HepG2 (cell line): ENCODE results near the gene ORC4. TPM values are rescaled to one million over a fixed set of nuclear protein-coding genes. Genes with fewer than 3 reads are reported as not detected.

Source experiments
- AHR ChIP-seq: IDR thresholded peaks from 2 replicates; pipeline ENCODE4 v1.6.1; 2018; ENCODE audit warnings: missing genetic modification reagents, missing compliant biosample characterization
- EP300 ChIP-seq, 3 experiments: sonication (generic) in 1 of 3; formaldehyde crosslinking in 1 of 3; IDR thresholded peaks; 2 replicates each; pipeline versions ENCODE4 v1.5.1 to v1.6.1; 2011 to 2020; ENCODE audit warnings: low read depth in 2 of 3, low read length in 2 of 3, borderline replicate concordance in 1 of 3, improper control_type of control experiment in 1 of 3, mild to moderate bottlenecking in 1 of 3, missing genetic modification reagents in 1 of 3, moderate library complexity in 1 of 3
- FOXO4 ChIP-seq: sonication (generic); formaldehyde crosslinking; conservative IDR thresholded peaks from 2 replicates; pipeline ENCODE4 v1.8.1; 2023; ENCODE audit warnings: missing genetic modification reagents
- GPN1 ChIP-seq: sonication (generic); formaldehyde crosslinking; IDR thresholded peaks from 2 replicates; pipeline ENCODE4 v1.5.1; 2020; ENCODE audit warnings: missing genetic modification reagents, borderline replicate concordance
- HNRNPUL1 ChIP-seq: fragments of 200-400 bp; formaldehyde crosslinking; IDR thresholded peaks from 2 replicates; pipeline ENCODE4 v1.6.1; 2017; ENCODE audit warnings: low read depth, mild to moderate bottlenecking, low read length, moderate library complexity
- IKZF1 ChIP-seq: fragments of 450-650 bp; IDR thresholded peaks from 2 replicates; pipeline ENCODE4 v1.7.1; 2016
- JUND ChIP-seq: sonication (generic); formaldehyde crosslinking; IDR thresholded peaks from 2 replicates; pipeline ENCODE4 v1.8.0; 2022; ENCODE audit warnings: mild to moderate bottlenecking, missing genetic modification reagents
- MZF1 ChIP-seq: sonication (generic); formaldehyde crosslinking; IDR thresholded peaks from 2 replicates; pipeline ENCODE4 v1.8.1; 2023; ENCODE audit warnings: mild to moderate bottlenecking, missing genetic modification reagents, borderline replicate concordance
- PATZ1 ChIP-seq: sonication (generic); formaldehyde crosslinking; IDR thresholded peaks from 2 replicates; pipeline ENCODE4 v1.4.0; 2020; ENCODE audit warnings: missing genetic modification reagents
- PRDM10 ChIP-seq: sonication (generic); formaldehyde crosslinking; IDR thresholded peaks from 2 replicates; pipeline ENCODE4 v1.4.0; 2020; ENCODE audit warnings: low read depth, missing genetic modification reagents
- SMARCC2 ChIP-seq: fragments of 450-650 bp; IDR thresholded peaks from 2 replicates; pipeline ENCODE4 v1.6.1; 2017; ENCODE audit warnings: antibody characterized with exemption, mild to moderate bottlenecking
- TMF1 ChIP-seq: sonication (generic); formaldehyde crosslinking; IDR thresholded peaks from 2 replicates; pipeline ENCODE4 v1.8.1; 2022; ENCODE audit warnings: low read depth, missing genetic modification reagents
- ZBTB38 ChIP-seq: sonication (generic); formaldehyde crosslinking; IDR thresholded peaks from 2 replicates; pipeline ENCODE4 v1.5.1; 2020; ENCODE audit warnings: mild to moderate bottlenecking, missing genetic modification reagents
- ZBTB8A ChIP-seq: sonication (generic); formaldehyde crosslinking; IDR thresholded peaks from 2 replicates; pipeline ENCODE4 v1.4.0; 2020; ENCODE audit warnings: mild to moderate bottlenecking, low read depth, missing genetic modification reagents, borderline replicate concordance
- ZEB1 ChIP-seq: IDR thresholded peaks from 2 replicates; pipeline ENCODE4 v1.6.1; 2012; ENCODE audit warnings: mild to moderate bottlenecking, low read depth, inconsistent platforms; ENCODE audit not compliant: insufficient replicate concordance
- ZKSCAN1 ChIP-seq: fragments of 150-350 bp; IDR thresholded peaks from 2 replicates; pipeline ENCODE4 v1.6.1; 2014; ENCODE audit warnings: low read length
- ZNF20 ChIP-seq: sonication (generic); formaldehyde crosslinking; IDR thresholded peaks from 2 replicates; pipeline ENCODE4 v1.4.0; 2020; ENCODE audit warnings: mild to moderate bottlenecking, moderate library complexity, missing genetic modification reagents
- ZNF24 ChIP-seq: fragments of 450-650 bp; IDR thresholded peaks from 2 replicates; pipeline ENCODE4 v1.6.1; 2017; ENCODE audit warnings: antibody characterized with exemption, mild to moderate bottlenecking
- ZNF30 ChIP-seq: sonication (generic); formaldehyde crosslinking; IDR thresholded peaks from 2 replicates; pipeline ENCODE4 v1.5.0; 2020; ENCODE audit warnings: mild to moderate bottlenecking, missing genetic modification reagents
- ZNF451 ChIP-seq: sonication (generic); formaldehyde crosslinking; IDR thresholded peaks from 2 replicates; pipeline ENCODE4 v1.5.0; 2020; ENCODE audit warnings: mild to moderate bottlenecking, missing genetic modification reagents
- ZNF563 ChIP-seq: sonication (generic); formaldehyde crosslinking; IDR thresholded peaks from 2 replicates; pipeline ENCODE4 v1.8.0; 2022; ENCODE audit warnings: mild to moderate bottlenecking, moderate library complexity, missing genetic modification reagents
- ZNF615 ChIP-seq: sonication (generic); formaldehyde crosslinking; IDR thresholded peaks from 2 replicates; pipeline ENCODE4 v1.5.0; 2020; ENCODE audit warnings: mild to moderate bottlenecking, missing genetic modification reagents, borderline replicate concordance
- ZNF746 ChIP-seq: sonication (generic); formaldehyde crosslinking; IDR thresholded peaks from 2 replicates; pipeline ENCODE4 v1.8.0; 2022; ENCODE audit warnings: mild to moderate bottlenecking, missing genetic modification reagents
- ZNF768 ChIP-seq: sonication (generic); formaldehyde crosslinking; IDR thresholded peaks from 2 replicates; pipeline ENCODE4 v1.4.0; 2020; ENCODE audit warnings: missing genetic modification reagents
- ZNF839 ChIP-seq: sonication (generic); formaldehyde crosslinking; IDR thresholded peaks from 2 replicates; pipeline ENCODE4 v1.4.0; 2020; ENCODE audit warnings: missing genetic modification reagents, mild to moderate bottlenecking, borderline replicate concordance
- polyA plus RNA-seq, 8 experiments: library from polyadenylated mRNA; depleted of rRNA in 3 of 8; stranded (reverse) in 7 of 8; unstranded in 1 of 8; fragments of >200 nt; fragmentation: Illumina TruSeq in 4 of 8; extraction: Trizol in 4 of 8; gene quantifications; 2 replicates each; pipeline versions ENCODE4 v1.2.1 to v1.2.3, GENCODE V29; 2011 to 2016; ENCODE audit warnings: low read depth in 4 of 8, missing spikeins in 1 of 8, mixed read lengths in 1 of 8; ENCODE audit not compliant: insufficient read depth in 1 of 8
- total RNA-seq, 5 experiments: library from RNA; depleted of rRNA; stranded (reverse); fragments of >200 nt; fragmentation: Illumina TruSeq; extraction: Trizol; gene quantifications; 2 replicates each; pipeline ENCODE4 v1.2.3, GENCODE V29; 2016; ENCODE audit warnings: low read depth in 1 of 5

The ORC4 gene
- total and polyA plus RNA-seq, 2 of the 13 experiments (the other 11 are each of a cell fraction or from before 2014, with no cell fraction given): 28.6 to 84.8 TPM

GRCh38 chr2:147927053-147927588 is 93.4 kb downstream of the ORC4 start (continued):
- no peak for TF ChIP-seq ZNF839 (CRISPR knock-in tag)
- TF ChIP-seq IKZF1: no peak
- no peak for TF ChIP-seq ZNF615 (CRISPR knock-in tag)
- TF ChIP-seq ZNF451 (CRISPR knock-in tag): no peak
- no peak for TF ChIP-seq ZNF30 (CRISPR knock-in tag)
- no peak for TF ChIP-seq ZNF768 (CRISPR knock-in tag)
- TF ChIP-seq FOXO4: no peak
- peak; percentile 65 for TF ChIP-seq PATZ1
- TF ChIP-seq PRDM10 (CRISPR knock-in tag): peak; percentile 61; the same call in 1 of the 2 replicates
- no peak for TF ChIP-seq ZNF20
- peak; percentile 61; the same call in 1 of the 2 replicates for TF ChIP-seq JUND (CRISPR knock-in tag)
- TF ChIP-seq HNRNPUL1: no peak
- peak; percentile 90; the same call in 1 of the 2 replicates for TF ChIP-seq SMARCC2
- TF ChIP-seq EP300 (IDR thresholded peaks at IDR 0.05; ENCODE audit: low read depth in 2 of 2, low read length in 2 of 2): peak; percentile 95 to 97
- TF ChIP-seq EP300 (CRISPR knock-in tag; IDR thresholded peaks at IDR 0.05; ENCODE audit: borderline replicate concordance): peak; percentile 93
- TF ChIP-seq AHR (CRISPR knock-in tag): no peak; the same call in 1 of the 2 replicates
- no peak for TF ChIP-seq ZNF746 (CRISPR knock-in tag)
- TF ChIP-seq ZNF24: no peak
- TF ChIP-seq ZBTB38 (CRISPR knock-in tag): no peak
- no peak for TF ChIP-seq ZBTB8A (CRISPR knock-in tag)
- TF ChIP-seq ZNF563 (CRISPR knock-in tag): no peak
- TF ChIP-seq GPN1: no peak
- TF ChIP-seq TMF1: no peak
- TF ChIP-seq ZEB1: peak; percentile 76
- 0 out of 2 replicates have a peak, but pooled peaks have one; percentile 51 for TF ChIP-seq ZKSCAN1
- TF ChIP-seq MZF1: no peak
